Gastroesophageal sphincter (tissue), 3 donors: ENCODE results near the gene SHLD2.
"Not testable (repeated sequence)": the region's sequence is repeated elsewhere in the genome, so short reads cannot be mapped to it uniquely, and the experiment has no call there.

Experiments used
- POLR2A ChIP-seq, 2 donors: fragments of 450-650 bp; IDR thresholded peaks; one replicate each; pipeline ENCODE4 v1.6.1; 2017; ENCODE audit warnings: antibody characterized with exemption in 2 of 2, mild to moderate bottlenecking in 2 of 2, moderate library complexity in 1 of 2
- TF ChIP-seq, protein P1 (sequence below), 4 experiments: fragments of 200-600 bp in 2 of 4; fragments of 450-650 bp in 2 of 4; sonication (generic) in 1 of 4; IDR thresholded peaks; one replicate each; pipeline ENCODE4 v1.5.1; 2017 to 2019; ENCODE audit warnings: antibody characterized with exemption in 4 of 4, mild to moderate bottlenecking in 2 of 4, moderate library complexity in 2 of 4

DNA sequence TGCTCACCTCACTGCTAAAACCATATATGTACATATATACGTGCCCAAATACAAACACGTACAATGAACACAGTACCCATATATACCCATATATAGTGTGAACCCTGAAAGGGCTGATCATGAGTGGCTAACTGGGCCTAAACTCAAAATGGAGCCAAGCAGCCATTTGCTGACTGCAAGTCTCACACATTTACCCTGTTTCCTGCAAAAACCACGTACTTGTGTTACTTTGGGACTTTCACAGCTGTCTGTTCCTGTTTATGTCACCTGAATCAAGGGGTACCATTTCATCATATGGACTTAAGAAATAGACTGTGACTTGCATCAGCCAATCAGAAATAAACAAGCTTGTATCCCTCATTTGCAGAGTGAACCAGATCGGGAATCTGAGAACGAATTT lies 124.4 kb downstream of the SHLD2 start:
- TF ChIP-seq, protein P1, sequence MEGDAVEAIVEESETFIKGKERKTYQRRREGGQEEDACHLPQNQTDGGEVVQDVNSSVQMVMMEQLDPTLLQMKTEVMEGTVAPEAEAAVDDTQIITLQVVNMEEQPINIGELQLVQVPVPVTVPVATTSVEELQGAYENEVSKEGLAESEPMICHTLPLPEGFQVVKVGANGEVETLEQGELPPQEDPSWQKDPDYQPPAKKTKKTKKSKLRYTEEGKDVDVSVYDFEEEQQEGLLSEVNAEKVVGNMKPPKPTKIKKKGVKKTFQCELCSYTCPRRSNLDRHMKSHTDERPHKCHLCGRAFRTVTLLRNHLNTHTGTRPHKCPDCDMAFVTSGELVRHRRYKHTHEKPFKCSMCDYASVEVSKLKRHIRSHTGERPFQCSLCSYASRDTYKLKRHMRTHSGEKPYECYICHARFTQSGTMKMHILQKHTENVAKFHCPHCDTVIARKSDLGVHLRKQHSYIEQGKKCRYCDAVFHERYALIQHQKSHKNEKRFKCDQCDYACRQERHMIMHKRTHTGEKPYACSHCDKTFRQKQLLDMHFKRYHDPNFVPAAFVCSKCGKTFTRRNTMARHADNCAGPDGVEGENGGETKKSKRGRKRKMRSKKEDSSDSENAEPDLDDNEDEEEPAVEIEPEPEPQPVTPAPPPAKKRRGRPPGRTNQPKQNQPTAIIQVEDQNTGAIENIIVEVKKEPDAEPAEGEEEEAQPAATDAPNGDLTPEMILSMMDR (IDR thresholded peaks at IDR 0.05): not testable (repeated sequence)
- not testable (repeated sequence) for TF ChIP-seq POLR2A (IDR thresholded peaks at IDR 0.05)
